Adrenal gland (tissue), 12 donors: Measurements from ENCODE around the gene PPAN. TPM values are rescaled to one million over a fixed set of nuclear protein-coding genes. Genes with fewer than 3 reads are reported as not detected.

Experiments used
- DNase-seq, 7 donors: peaks; one replicate each; pipeline ENCODE4 v3.0.0-alpha.2; 2019 to 2020
- H3K27ac ChIP-seq, 5 donors: fragments of 200-600 bp; sonication (generic) in 4 of 5; 1 replicate in 3 of 5; 2 replicates in 2 of 5; pipeline versions ENCODE4 v1.5.1 to v1.8.0; 2016 to 2020; ENCODE audit warnings: mild to moderate bottlenecking in 1 of 5
- H3K27me3 ChIP-seq: fragments of 200-600 bp; 2 replicates; pipeline ENCODE4 v1.8.0; 2021
- H3K36me3 ChIP-seq, 2 donors: fragments of 200-600 bp; replicated peaks in 1 of 2; 1 replicate in 1 of 2; 2 replicates in 1 of 2; pipeline versions ENCODE4 v1.5.1 to v1.8.0; 2018 to 2022
- H3K4me1 ChIP-seq, 2 donors: fragments of 200-600 bp; replicated peaks in 1 of 2; 1 replicate in 1 of 2; 2 replicates in 1 of 2; pipeline versions ENCODE4 v1.5.1 to v1.8.0; 2018 to 2021
- H3K4me3 ChIP-seq, 4 donors: fragments of 200-600 bp; sonication (generic) in 3 of 4; one replicate each; pipeline ENCODE4 v1.5.1; 2016 to 2018
- H3K9me3 ChIP-seq, 3 donors: fragments of 200-600 bp; sonication (generic) in 1 of 3; replicated peaks in 1 of 3; 1 replicate in 2 of 3; 2 replicates in 1 of 3; pipeline versions ENCODE4 v1.5.1 to v1.8.0; 2016 to 2021
- POLR2A ChIP-seq, 2 donors: fragments of 450-650 bp; IDR thresholded peaks; one replicate each; pipeline ENCODE4 v1.6.1; 2017; ENCODE audit warnings: antibody characterized with exemption in 2 of 2, mild to moderate bottlenecking in 2 of 2, moderate library complexity in 1 of 2
- WGBS, 4 donors: extraction: QIAGEN DNeasy Blood & Tissue Kit in 2 of 4; methylation state at CpG; one replicate each; pipeline versions ENCODE4 v1.1.5 to v1.1.7; 2013 to 2017; 5-methylcytosine and 5-hydroxymethylcytosine counted together
- intact Hi-C, 2 donors: fragments of 100-400 bp; cut with DNase I; formaldehyde crosslinking; loops; one replicate each; pipeline versions ENCODE4 v1.14.1 to v1.15.0; 2022 to 2023
- polyA plus RNA-seq, 3 donors: library from polyadenylated mRNA; stranded (reverse); fragments of 200-250 nt in 2 of 3; fragments of 350-450 nt in 1 of 3; fragmentation: Illumina TruSeq in 1 of 3; extraction: RNeasy Lipid Tissue Mini Kit (QIAGEN cat#74804) in 1 of 3; gene quantifications; one replicate each; pipeline ENCODE4 v1.2.3, GENCODE V29; 2013 to 2014
- total RNA-seq, 9 donors: library from RNA; depleted of rRNA in 4 of 9; stranded (reverse); fragments of >200 nt in 4 of 9; fragments of 120-200 nt in 1 of 9; fragmentation: NEBNext Ultra II Directional in 1 of 9; extraction: Animal tissue kit (Norgen Biotek cat#: 25700) in 1 of 9; gene quantifications; one replicate each; pipeline versions ENCODE4 v1.1.0 to v1.2.4, GENCODE V29; 2013 to 2023
- TF ChIP-seq, protein P1 (sequence below), 6 experiments: fragments of 450-650 bp in 4 of 6; fragments of 200-600 bp in 2 of 6; sonication (generic) in 1 of 6; IDR thresholded peaks; 1 replicate in 5 of 6; 2 replicates in 1 of 6; pipeline versions ENCODE4 v1.5.1 to v1.8.0; 2016 to 2021; ENCODE audit warnings: antibody characterized with exemption in 6 of 6, mild to moderate bottlenecking in 2 of 6, moderate library complexity in 1 of 6
- donor health status: healthy with polysubstance abuse.
- donor health status: Bipolar disorder and iron deficiency.
- donor health status: DM: yes; HTN: yes; CAD: no.
- donor health status: DM: no; HTN: no; CAD: no.
- donor health status: DM: no; HTN: no; CAD: no.
- donor health status: DM: yes; HTN: yes; CAD: no.

Gene PPAN
- total and polyA plus RNA-seq, 12 donors, result 18.2 to 98.7 (median 28.8) TPM

DNA sequence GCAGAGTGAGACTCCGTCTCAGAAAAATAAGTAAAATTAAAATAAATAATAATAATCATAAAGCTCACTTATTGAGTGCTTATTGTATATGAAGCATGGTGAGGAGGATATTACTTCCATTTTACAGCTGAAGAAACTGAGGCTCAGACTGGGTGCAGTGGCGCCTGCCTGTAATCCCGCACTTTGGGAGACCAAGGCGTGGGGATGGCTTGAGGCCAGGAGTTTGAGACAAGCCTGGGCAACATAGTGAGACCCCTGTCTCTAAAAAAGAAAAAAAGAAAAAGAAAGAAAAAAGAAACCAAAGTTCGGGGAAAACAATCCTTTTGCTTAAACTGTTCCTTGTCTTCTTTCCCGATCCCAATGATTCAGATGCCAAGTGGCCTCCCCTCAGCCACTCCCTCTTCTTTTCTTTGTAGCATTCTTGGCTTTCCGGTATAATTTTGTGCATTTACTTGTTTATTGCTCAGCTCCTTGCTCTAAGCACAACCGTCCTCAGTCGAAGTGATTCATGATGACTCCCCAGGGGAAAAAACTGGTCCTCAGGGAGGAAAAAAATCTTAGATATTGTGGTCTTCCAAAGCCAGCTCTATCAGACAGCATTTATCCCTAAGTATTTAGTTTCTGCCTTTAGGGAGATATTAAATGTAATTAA is 14.5 kb downstream of the PPAN start:
- peak in 2 of 7 donors; percentile 25 to 30 for DNase-seq
- Histone ChIP-seq H3K9me3 (no peaks in the 10 kb centered on the region), H3K4me1 (peaks cover 7 to 15% of the 10 kb centered on the region in 2 donors), H3K36me3 (peaks cover 0 to 29% of the 10 kb centered on the region in 2 donors), H3K27me3 (no peaks in the 10 kb centered on the region), H3K4me3 (no peak overlapping the region), H3K27ac (peak overlapping the region in 1 of 5 donors; percentile 17)
- TF ChIP-seq POLR2A (IDR thresholded peaks at IDR 0.05), result no peak
- TF ChIP-seq, protein P1, sequence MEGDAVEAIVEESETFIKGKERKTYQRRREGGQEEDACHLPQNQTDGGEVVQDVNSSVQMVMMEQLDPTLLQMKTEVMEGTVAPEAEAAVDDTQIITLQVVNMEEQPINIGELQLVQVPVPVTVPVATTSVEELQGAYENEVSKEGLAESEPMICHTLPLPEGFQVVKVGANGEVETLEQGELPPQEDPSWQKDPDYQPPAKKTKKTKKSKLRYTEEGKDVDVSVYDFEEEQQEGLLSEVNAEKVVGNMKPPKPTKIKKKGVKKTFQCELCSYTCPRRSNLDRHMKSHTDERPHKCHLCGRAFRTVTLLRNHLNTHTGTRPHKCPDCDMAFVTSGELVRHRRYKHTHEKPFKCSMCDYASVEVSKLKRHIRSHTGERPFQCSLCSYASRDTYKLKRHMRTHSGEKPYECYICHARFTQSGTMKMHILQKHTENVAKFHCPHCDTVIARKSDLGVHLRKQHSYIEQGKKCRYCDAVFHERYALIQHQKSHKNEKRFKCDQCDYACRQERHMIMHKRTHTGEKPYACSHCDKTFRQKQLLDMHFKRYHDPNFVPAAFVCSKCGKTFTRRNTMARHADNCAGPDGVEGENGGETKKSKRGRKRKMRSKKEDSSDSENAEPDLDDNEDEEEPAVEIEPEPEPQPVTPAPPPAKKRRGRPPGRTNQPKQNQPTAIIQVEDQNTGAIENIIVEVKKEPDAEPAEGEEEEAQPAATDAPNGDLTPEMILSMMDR (IDR thresholded peaks at IDR 0.05), result no peak
- intact Hi-C loops, result no loop called here
- WGBS, 4 donors, result 64 to 72% (median 68%) methylated on average over 9 of the region's 9 CpGs

DNA sequence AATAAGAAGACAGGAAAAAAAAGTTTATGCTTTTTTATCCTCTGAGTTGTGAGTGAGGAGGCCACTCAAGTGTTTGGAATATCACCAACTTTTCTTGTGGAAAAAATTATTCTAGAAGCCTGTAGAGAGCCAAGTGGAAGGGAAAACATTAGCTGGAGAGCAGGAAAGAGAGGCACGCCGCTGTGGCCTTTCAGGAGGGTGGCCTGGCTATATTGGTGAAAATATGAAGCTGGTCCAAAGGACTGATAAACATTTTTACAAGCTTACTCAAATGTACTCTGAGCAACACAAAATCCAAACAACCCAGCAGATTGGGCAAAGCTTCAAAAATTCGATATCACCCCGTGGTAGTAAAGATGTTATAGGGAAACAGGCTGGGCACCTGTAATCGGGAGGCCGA is 15.9 kb downstream of the PPAN start:
- no peak overlapping the region for H3K4me3 ChIP-seq
- WGBS, 4 donors, result 66 to 83% (median 79%) methylated on average over 6 of the region's 6 CpGs
- TF ChIP-seq, protein P1 (IDR thresholded peaks at IDR 0.05), result no peak
- no peak for TF ChIP-seq POLR2A (IDR thresholded peaks at IDR 0.05)
- H3K36me3 ChIP-seq, result peaks cover 0 to 16% of the 10 kb centered on the region in 2 donors
- H3K27me3 ChIP-seq, result no peaks in the 10 kb centered on the region
- peak overlapping the region in 1 of 5 donors; percentile 52 for H3K27ac ChIP-seq
- DNase-seq, result peak in 1 of 7 donors; percentile 25
- intact Hi-C loops, result no loop called here
- H3K9me3 ChIP-seq, result no peaks in the 10 kb centered on the region
- peaks cover 7 to 15% of the 10 kb centered on the region in 2 donors for H3K4me1 ChIP-seq

DNA sequence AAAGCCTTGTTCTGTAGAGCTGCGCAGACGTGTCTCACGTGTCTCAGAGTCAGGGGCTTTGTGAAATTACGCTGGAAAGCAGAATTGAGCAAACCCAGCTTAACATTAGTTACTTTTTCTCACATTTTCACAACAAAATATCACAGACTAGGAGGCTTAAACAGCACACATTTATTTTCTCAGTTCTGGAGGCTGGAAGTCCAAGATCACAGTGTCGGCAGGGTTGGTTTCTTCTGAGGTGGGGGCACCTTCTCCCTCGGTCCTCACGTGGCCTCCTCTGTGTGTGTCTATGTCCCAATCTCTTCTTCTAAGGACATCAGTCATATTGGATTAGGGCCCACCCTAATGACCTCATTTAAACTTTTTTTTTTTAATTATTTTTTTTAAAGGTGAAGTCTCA is 18.3 kb downstream of the PPAN start:
- DNase-seq, result no peak
- no peaks in the 10 kb centered on the region for H3K27me3 ChIP-seq
- 95 to 98% (median 96%) methylated on average over 7 of the region's 7 CpGs for WGBS, 4 donors

GRCh38 chr19:10126213-10126639 is 20.1 kb downstream of the PPAN start:
- no peaks in the 10 kb centered on the region for H3K27me3 ChIP-seq
- no peaks in the 10 kb centered on the region for H3K9me3 ChIP-seq
- intact Hi-C loops, result no loop called here
- H3K4me3 ChIP-seq, result no peak overlapping the region
- WGBS, 4 donors, result 72 to 89% (median 79%) methylated on average over 4 of the region's 4 CpGs
- no peaks in the 10 kb centered on the region for H3K36me3 ChIP-seq
- peak overlapping the region in 1 of 5 donors; percentile 57 for H3K27ac ChIP-seq
- no peaks in the 10 kb centered on the region for H3K4me1 ChIP-seq
- no peak for DNase-seq
- TF ChIP-seq, protein P1 (IDR thresholded peaks at IDR 0.05), result no peak
- no peak for TF ChIP-seq POLR2A (IDR thresholded peaks at IDR 0.05)

More for the DNA sequence above, 18.3 kb downstream of the PPAN start:
- Histone ChIP-seq H3K36me3 (no peaks in the 10 kb centered on the region), H3K9me3 (no peaks in the 10 kb centered on the region), H3K4me1 (peaks cover 0 to 5% of the 10 kb centered on the region in 2 donors), H3K27ac (no peak overlapping the region), H3K4me3 (no peak overlapping the region)
- intact Hi-C loops, result no loop called here
- TF ChIP-seq POLR2A (IDR thresholded peaks at IDR 0.05), result no peak
- TF ChIP-seq, protein P1 (IDR thresholded peaks at IDR 0.05), result no peak
